ENCODE measurements around the gene NFATC1.

NFATC1 gene

DNA sequence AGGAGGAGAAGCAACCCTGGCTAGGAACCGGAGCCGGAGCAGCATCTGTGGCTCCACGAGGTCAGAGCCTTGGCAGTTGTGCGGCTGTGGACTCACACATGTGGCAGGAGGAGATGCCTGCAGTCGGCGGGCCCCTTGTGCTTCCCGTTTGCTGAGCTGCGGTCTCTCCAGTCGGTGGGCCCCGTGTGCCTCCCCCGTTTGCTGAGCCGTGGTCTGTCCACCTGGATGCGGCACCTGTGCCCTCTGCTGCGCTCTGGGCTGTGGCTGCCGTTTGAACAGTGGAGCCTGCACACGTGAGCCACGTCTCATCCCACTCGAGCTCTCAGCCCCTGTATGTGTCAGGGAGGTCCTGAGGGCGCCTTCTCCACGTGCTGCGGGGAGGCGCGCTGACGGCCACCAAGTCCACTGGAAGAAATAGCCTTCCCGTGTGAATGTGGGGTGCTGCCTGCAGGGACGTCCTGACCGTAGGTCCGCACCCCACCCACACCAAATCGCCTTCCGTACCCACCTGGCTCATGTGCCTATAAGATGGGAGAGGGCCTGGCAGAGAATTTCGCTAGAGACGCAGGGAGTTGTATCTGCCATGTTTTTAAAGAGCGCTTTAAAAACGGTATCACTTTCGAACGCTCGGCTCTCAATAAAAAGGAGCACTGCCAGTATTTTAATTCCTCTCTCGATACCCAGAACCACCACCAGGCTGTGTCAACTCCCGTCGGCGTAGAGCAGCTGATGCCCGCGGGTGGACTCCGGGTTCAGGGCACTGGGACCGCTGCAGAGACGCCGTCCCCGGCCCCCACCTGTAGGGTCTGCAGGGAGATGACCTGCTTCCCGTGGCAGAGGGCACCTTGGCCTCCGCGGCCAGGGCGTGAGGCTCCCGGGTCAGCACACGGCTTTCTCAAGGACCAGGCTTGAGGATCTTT, 117.0 kb downstream of the NFATC1 start:
- Mint-ChIP-seq H3K27me3 (peaks cover 16% of the 10 kb centered on the region), H3K36me3 (ENCODE audit: low read depth) (peaks cover 50% of the 10 kb centered on the region), H3K4me1 (ENCODE audit: low read depth) (peaks cover 34% of the 10 kb centered on the region), H3K9me3 (no peaks in the 10 kb centered on the region), H3K27ac (no peak overlapping the region), H3K4me3 (no peak overlapping the region)
- intact Hi-C loops (cut with micrococcal nuclease) = no loop called here

DNA sequence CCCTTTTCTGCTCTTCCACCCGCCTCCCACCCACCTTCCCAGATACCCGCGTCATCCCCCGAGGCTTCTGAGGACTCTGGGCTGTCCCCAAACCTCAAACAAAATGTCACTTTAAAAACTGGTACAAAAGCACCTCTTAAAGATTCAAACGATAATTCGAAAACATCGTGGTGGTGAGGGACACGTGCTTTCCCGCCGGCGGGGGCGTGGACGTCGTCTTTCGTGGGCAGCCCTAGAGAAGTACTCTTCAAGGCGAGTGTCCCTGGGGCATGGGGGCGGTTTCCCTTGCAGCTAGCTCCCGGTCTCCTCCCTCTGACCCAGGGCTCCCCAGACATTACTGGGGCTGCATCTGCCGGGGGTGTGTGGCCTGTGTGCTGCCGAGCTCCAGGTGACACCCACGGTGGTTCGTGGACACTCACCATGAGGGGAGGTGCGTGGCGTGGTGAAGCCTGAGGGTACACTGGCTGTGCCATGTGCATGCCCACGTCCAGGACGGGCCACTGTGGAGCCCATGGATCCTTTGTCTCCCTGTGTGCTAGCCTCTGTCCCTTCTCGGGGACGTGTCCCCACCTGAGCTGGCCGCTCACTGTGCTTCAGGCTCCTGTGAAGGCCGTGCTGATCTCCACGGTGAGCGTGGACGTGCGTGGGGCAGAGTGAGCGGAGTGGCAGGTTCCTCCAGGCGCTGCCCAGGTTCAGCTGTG, 117.8 kb downstream of the NFATC1 start:
- peaks cover 33% of the 10 kb centered on the region for H3K4me1 Mint-ChIP-seq (ENCODE audit: low read depth)
- H3K4me3 Mint-ChIP-seq = no peak overlapping the region
- peaks cover 55% of the 10 kb centered on the region for H3K36me3 Mint-ChIP-seq (ENCODE audit: low read depth)
- H3K9me3 Mint-ChIP-seq = no peaks in the 10 kb centered on the region
- intact Hi-C loops (cut with micrococcal nuclease) = no loop called here
- peaks cover 14% of the 10 kb centered on the region for H3K27me3 Mint-ChIP-seq
- H3K27ac Mint-ChIP-seq = no peak overlapping the region

DNA sequence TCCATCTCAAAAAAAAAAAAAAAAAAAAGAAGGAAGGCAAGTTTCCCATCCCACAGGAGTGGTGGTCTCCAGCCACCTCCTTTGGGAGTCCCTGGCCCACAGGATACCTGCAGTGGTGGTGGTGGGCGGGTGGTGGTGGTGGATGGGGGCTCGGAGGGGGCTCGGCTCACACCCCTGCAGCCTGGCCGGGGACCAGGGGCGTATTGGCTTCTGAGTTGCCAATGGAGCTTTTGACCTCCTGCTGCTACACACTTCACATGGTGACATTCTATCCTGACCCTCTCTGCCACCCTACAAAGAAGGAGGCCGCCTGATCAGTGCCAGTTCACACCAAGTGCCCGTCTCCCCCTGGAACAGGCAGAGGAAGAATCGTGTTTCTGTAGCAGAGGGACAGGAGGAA, 119.6 kb downstream of the NFATC1 start:
- H3K9me3 Mint-ChIP-seq = no peaks in the 10 kb centered on the region
- intact Hi-C loops (cut with micrococcal nuclease) = no loop called here
- H3K36me3 Mint-ChIP-seq (ENCODE audit: low read depth) = peaks cover 44% of the 10 kb centered on the region
- H3K27me3 Mint-ChIP-seq = peaks cover 17% of the 10 kb centered on the region
- H3K4me1 Mint-ChIP-seq (ENCODE audit: low read depth) = peaks cover 23% of the 10 kb centered on the region
- no peak overlapping the region for H3K4me3 Mint-ChIP-seq
- no peak overlapping the region for H3K27ac Mint-ChIP-seq

DNA sequence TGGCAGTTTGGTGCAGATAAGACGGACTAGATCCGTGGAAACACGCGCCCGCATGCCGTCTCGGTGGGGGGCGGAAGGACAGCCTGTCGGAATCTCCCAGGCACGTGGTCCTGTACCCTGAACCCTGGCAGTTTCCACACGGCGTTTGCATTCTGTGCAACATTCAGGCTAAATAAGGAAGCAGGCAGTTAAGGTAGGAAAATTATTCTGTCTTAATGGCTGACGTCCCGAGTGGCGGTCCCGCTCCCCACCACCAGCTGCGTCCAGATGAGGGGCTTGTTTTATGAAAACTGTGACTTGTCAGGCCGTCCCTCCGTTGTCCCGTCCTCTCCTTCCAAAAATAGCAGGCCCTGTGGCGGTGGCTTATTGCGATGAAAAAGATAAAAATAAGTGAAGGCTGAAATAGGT, 120.2 kb downstream of the NFATC1 start:
- Mint-ChIP-seq H3K4me3 (no peak overlapping the region), H3K27ac (no peak overlapping the region), H3K36me3 (ENCODE audit: low read depth) (peaks cover 38% of the 10 kb centered on the region), H3K27me3 (peaks cover 23% of the 10 kb centered on the region), H3K4me1 (ENCODE audit: low read depth) (peaks cover 24% of the 10 kb centered on the region), H3K9me3 (no peaks in the 10 kb centered on the region)
- intact Hi-C loops (cut with micrococcal nuclease) = no loop called here

DNA sequence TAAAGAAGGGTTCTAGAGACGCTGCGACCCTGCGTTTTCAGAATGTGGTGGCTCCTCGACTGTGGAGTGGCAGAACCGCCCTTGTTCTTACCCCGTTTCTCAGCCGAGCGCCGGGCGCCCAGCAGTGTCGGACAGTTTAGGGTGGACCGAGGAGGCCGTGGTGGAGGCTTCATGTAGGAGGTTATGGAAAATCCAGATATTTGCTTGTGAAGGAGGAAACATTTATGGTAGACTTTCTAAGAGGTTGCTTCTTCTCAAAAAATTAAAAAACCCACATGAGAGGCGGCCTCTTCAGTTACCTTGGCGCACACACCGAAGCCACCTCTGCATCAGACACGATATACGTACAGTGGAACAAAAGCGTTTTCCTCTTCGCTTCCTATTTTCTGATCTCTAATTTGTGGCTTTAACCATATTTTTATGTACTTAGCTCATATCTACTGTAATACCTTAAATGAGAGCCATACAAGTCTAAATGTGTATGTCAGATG, 120.8 kb downstream of the NFATC1 start:
- Mint-ChIP-seq H3K27me3 (peaks cover 26% of the 10 kb centered on the region), H3K27ac (no peak overlapping the region), H3K36me3 (ENCODE audit: low read depth) (peaks cover 35% of the 10 kb centered on the region), H3K4me1 (ENCODE audit: low read depth) (peaks cover 24% of the 10 kb centered on the region), H3K9me3 (no peaks in the 10 kb centered on the region), H3K4me3 (no peak overlapping the region)
- intact Hi-C loops (cut with micrococcal nuclease) = no loop called here

DNA sequence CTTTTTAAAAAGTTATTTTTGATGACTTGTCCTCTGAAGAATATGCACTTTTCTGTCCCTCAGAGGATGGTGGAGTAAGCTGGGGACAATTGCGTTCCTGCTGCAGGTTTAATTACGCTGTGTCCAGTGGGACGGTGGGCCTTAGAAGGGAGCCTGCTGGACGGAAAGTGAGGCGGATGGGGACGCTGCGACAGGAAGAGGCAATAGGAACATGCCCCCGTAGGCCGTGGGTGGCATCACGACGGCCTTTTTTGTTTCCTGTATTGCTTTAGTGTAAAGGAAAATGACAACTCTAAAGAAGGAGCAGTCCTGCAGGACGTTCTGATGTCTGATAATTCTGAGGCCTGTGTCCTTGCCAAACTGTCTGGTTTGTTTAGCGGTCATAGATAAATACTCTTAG, 121.6 kb downstream of the NFATC1 start:
- peaks cover 26% of the 10 kb centered on the region for H3K36me3 Mint-ChIP-seq (ENCODE audit: low read depth)
- H3K27ac Mint-ChIP-seq = no peak overlapping the region
- peaks cover 33% of the 10 kb centered on the region for H3K4me1 Mint-ChIP-seq (ENCODE audit: low read depth)
- intact Hi-C loops (cut with micrococcal nuclease) = no loop called here
- no peaks in the 10 kb centered on the region for H3K9me3 Mint-ChIP-seq
- no peak overlapping the region for H3K4me3 Mint-ChIP-seq
- peaks cover 33% of the 10 kb centered on the region for H3K27me3 Mint-ChIP-seq

DNA sequence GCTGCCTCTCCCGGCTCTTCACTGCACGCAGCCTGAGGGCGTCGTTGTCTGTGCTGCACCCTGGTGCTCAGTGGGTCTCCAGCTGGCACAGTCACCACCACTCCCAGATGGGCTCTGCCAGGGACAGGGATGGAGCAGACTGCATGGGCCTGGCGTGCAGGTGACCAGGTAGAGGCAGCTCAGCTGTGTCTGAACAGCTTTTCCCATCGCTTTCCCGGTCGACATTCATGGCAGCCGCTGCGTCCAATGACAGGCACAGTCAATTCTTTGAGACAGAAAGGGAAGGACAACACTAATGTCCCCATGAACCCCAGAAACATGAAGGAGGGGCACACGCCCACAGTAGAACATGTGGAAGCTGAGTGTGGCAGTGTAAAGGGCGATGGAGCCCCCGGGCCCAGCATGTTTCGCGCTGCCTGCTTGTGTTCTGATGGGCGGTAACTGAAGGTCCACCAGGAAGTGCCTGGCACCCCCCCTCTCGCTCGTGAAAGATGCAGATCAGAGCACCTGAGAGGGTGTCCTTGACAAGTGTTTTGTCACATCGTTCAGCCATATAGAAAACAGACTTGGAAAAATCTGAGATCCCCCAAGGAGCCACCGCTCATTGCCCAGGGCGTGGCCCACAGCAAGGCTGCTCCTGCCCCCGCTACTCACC, 122.4 kb downstream of the NFATC1 start:
- H3K4me3 Mint-ChIP-seq = no peak overlapping the region
- H3K4me1 Mint-ChIP-seq (ENCODE audit: low read depth) = peaks cover 41% of the 10 kb centered on the region
- H3K27me3 Mint-ChIP-seq = peaks cover 40% of the 10 kb centered on the region
- intact Hi-C loops (cut with micrococcal nuclease) = no loop called here
- peaks cover 18% of the 10 kb centered on the region for H3K36me3 Mint-ChIP-seq (ENCODE audit: low read depth)
- H3K9me3 Mint-ChIP-seq = no peaks in the 10 kb centered on the region
- H3K27ac Mint-ChIP-seq = no peak overlapping the region

DNA sequence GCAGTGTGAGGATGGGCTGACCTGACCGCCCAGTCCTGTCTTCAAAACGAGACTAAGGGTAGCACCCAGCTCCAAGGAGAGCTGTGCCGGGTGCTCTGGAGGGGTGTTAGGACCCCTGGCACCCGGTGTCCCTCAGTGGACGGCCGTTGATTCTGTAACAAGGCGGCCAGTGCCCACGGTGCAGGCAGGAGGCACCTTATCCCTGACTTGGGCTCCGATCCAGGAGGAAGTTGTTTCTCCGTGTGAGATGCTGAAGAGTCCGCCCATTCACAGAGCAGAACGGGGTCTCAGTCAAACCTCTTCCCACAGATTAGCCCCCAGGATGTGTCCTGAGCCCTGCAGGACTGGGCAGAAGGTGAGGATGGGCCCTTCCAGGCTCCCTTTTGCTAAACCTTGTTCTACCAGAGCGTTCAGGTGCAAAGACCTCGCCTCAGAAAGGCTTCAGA, 123.0 kb downstream of the NFATC1 start:
- Mint-ChIP-seq H3K27ac (no peak overlapping the region), H3K4me3 (no peak overlapping the region), H3K27me3 (peaks cover 40% of the 10 kb centered on the region), H3K9me3 (no peaks in the 10 kb centered on the region), H3K4me1 (ENCODE audit: low read depth) (peaks cover 47% of the 10 kb centered on the region), H3K36me3 (ENCODE audit: low read depth) (peaks cover 12% of the 10 kb centered on the region)
- intact Hi-C loops (cut with micrococcal nuclease) = no loop called here

DNA sequence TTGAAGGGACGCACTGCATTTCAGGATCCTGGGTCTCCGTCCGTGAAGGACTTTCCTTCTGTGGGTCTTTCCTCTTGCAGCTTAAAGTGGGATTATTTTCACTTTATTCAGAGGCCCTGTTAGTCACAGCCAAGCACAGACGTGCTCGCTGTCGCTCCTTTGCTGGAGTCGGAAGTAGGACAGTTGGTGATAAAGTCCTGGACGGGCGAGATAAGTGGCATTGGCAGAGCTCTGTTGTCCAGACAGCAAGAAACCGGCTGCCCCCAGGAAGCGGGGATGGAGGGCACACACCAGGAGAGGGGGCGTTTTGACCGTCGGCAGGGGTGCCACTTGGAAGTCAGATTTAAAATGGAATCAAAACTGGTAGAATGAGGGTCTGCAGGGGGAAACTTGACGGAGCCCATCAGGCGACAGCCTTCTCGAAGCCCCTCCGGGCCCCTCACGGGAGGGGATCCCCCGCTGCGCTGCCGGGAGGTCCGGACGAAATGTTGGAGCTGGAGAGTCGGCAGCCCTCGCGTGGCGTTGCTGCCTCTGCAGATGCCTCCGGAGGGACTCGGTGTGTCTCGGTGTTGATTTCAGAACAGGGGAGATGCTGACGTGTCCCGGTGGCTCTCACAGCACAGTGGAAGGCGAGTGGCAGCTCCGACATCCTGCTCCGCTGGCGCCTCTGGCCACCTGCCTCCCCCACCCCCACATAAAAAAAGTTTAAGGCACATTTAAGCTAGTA, 124.2 kb downstream of the NFATC1 start:
- Mint-ChIP-seq H3K4me1 (ENCODE audit: low read depth) (peaks cover 59% of the 10 kb centered on the region), H3K27me3 (peaks cover 47% of the 10 kb centered on the region), H3K4me3 (no peak overlapping the region), H3K27ac (peak overlapping the region; percentile 14), H3K36me3 (ENCODE audit: low read depth) (peaks cover 17% of the 10 kb centered on the region), H3K9me3 (no peaks in the 10 kb centered on the region)
- intact Hi-C loops (cut with micrococcal nuclease) = no loop called here

DNA sequence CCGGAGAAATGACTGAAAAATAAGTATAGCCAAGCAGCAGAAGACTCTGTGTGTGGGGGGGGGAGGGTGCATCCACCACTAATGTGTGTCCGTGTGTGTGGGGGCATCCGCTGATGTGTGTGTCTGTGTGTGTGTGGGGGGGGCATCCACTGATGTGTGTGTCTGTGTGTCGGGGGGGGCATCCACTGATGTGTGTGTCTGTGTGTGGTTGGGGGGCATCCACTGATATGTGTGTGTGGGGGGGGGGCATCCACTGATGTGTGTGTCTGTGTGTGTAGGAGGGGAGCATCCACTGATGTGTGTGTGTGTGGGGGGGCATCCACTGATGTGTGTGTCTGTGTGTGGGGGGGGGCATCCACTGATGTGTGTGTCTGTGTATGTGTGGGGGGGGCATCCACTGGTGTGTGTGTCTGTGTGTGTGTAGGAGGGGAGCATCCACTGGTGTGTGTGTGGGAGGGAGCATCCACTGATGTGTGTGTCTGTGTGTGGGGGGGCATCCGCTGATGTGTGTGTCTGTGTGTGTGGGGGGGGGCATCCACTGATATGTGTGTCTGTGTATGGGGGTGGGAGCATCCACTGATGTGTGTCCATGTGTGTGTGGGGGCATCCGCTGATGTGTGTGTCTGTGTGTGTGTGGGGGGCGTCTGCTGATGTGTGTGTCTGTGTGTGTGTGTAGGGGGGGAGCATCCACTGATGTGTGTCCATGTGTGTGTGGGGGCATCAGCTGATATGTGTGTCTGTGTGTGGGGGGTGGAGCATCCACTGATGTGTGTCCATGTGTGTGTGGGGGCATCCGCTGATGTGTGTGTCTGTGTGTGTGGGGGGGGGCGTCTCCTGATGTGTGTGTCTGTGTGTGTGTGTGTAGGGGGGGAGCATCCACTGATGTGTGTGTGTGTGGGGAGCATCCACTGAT, 125.0 kb downstream of the NFATC1 start:
- no peaks in the 10 kb centered on the region for H3K9me3 Mint-ChIP-seq
- H3K4me1 Mint-ChIP-seq (ENCODE audit: low read depth) = peaks cover 64% of the 10 kb centered on the region
- no peak overlapping the region for H3K4me3 Mint-ChIP-seq
- H3K27me3 Mint-ChIP-seq = peaks cover 52% of the 10 kb centered on the region
- no peak overlapping the region for H3K27ac Mint-ChIP-seq
- intact Hi-C loops (cut with micrococcal nuclease) = no loop called here
- H3K36me3 Mint-ChIP-seq (ENCODE audit: low read depth) = peaks cover 17% of the 10 kb centered on the region

DNA sequence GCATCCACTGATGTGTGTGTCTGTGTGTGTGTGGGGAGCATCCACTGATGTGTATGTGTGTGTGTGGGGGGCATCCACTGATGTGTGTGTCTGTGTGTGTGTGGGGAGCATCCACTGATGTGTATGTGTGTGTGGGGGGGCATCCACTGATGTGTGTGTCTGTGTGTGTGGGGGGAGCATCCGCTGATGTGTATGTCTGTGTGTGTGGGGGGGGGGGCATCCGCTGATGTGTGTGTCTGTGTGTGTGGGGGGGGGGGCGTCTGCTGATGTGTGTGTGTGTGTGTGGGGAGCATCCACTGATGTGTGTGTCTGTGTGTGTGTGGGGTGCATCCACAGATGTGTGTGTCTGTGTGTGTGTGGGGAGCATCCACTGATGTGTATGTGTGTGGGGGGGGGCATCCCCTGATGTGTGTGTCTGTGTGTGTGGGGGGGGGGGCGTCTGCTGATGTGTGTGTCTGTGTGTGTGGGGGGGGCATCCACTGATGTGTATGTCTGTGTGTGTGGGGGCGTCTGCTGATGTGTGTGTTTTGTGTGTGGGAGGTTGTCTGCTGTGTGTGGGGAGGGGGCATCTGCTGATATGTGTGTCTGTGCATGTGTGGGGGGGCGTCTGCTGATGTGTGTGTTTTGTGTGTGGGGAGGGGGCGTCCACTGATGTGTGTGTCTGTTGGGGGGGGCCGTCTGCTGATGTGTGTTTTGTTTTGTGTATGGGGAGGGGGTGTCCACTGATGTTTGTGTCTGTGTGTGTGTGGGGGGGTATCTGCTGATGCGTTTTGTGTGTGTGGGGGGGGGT, 125.9 kb downstream of the NFATC1 start:
- H3K36me3 Mint-ChIP-seq (ENCODE audit: low read depth) = peaks cover 17% of the 10 kb centered on the region
- no peak overlapping the region for H3K4me3 Mint-ChIP-seq
- peaks cover 64% of the 10 kb centered on the region for H3K4me1 Mint-ChIP-seq (ENCODE audit: low read depth)
- peaks cover 53% of the 10 kb centered on the region for H3K27me3 Mint-ChIP-seq
- H3K27ac Mint-ChIP-seq = no peak overlapping the region
- intact Hi-C loops (cut with micrococcal nuclease) = no loop called here
- H3K9me3 Mint-ChIP-seq = no peaks in the 10 kb centered on the region

Measured in dendritic cell treated with granulocyte-macrophage colony-stimulating factor and Interleukin-4, amounts not matched to agents 40 ng/mL and 50 ng/mL, for 4 days (primary cell).